ENCODE results near the gene BCAS1.

DNA sequence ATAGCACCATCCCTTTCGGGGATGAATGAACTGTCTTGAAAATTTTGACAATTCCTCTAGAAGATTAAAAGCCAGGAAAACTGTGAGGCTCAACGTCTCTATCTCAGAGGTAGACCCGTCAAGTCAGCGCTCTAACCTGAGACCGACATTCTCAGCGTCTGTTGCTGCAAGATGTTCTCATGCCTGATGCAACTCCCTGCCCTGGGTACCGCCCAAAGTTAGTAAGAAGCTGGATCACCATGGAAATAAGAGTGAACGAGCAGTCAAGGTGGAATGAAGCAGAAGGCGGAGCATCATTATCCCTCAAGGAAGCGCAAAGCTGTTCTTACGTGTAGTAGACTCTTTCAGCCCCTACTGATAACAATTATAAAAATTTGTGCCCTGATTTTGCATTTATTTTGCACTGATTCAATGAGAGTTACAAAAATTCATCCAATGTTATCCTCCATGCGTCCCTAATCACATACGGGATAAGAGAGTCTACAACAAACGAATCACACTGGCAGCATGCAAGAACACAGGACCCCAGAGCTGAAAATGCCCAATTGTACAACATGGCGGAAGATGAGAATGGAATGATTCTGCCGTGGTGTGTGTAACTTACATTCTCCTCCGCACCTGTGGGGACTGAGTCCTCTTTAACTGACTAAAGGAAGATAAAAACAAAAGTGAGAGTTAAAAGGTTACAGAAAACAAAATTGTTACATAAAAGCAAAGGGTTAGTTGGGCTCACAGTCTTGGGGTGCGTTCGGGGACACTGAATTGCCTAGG lies 95.4 kb downstream of the BCAS1 start:
- TF ChIP-seq, protein P1, sequence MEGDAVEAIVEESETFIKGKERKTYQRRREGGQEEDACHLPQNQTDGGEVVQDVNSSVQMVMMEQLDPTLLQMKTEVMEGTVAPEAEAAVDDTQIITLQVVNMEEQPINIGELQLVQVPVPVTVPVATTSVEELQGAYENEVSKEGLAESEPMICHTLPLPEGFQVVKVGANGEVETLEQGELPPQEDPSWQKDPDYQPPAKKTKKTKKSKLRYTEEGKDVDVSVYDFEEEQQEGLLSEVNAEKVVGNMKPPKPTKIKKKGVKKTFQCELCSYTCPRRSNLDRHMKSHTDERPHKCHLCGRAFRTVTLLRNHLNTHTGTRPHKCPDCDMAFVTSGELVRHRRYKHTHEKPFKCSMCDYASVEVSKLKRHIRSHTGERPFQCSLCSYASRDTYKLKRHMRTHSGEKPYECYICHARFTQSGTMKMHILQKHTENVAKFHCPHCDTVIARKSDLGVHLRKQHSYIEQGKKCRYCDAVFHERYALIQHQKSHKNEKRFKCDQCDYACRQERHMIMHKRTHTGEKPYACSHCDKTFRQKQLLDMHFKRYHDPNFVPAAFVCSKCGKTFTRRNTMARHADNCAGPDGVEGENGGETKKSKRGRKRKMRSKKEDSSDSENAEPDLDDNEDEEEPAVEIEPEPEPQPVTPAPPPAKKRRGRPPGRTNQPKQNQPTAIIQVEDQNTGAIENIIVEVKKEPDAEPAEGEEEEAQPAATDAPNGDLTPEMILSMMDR (conservative IDR thresholded peaks at IDR 0.05) = no peak
- TF ChIP-seq EZH2 (IDR thresholded peaks at IDR 0.05; ENCODE audit: low read depth) = no peak
